T-helper 2 cell treated with Interferon-gamma antibody and Interleukin-4, amounts not matched to agents 100 ng/mL and 5 ng/mL, for 36 hours (primary cell): ENCODE data around the gene SDK1. TPM values are rescaled to one million over a fixed set of nuclear protein-coding genes. Genes with fewer than 3 reads are reported as not detected.

ENCODE experiments used
- intact Hi-C: fragments of 100-400 bp; cut with micrococcal nuclease; formaldehyde crosslinking; loops from one replicate; pipeline ENCODE4 v1.15.1; 2023
- total RNA-seq: library from RNA; stranded (reverse); gene quantifications from 2 replicates; pipeline ENCODE4 v1.2.3, GENCODE V29; 2022

SDK1 gene
- total RNA-seq, 1 donor from 2014 or later, result 0.09 TPM

GRCh38 chr7:3283130-3283704, 17.8 kb upstream of the SDK1 start:
- intact Hi-C loops, result no loop called here

DNA sequence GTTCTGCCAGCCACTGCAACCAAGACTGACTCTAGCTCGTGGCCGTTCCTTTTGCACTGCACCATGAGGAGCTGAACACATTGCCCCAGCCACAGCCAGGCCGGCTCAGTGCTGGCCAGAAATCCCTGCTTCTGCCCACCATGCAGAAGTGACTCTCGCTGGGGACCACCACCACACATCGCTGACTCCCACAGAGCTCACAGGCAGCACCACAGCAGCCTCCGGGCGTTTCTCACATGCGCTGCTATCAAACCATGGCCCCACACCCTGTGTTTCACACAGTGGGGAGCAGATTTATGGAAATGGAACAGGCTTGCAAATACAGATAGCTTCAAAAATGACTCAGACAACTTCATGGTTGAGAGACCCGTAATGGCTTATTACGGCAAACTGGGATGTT, 15.4 kb upstream of the SDK1 start:
- intact Hi-C loops, result no loop called here

DNA sequence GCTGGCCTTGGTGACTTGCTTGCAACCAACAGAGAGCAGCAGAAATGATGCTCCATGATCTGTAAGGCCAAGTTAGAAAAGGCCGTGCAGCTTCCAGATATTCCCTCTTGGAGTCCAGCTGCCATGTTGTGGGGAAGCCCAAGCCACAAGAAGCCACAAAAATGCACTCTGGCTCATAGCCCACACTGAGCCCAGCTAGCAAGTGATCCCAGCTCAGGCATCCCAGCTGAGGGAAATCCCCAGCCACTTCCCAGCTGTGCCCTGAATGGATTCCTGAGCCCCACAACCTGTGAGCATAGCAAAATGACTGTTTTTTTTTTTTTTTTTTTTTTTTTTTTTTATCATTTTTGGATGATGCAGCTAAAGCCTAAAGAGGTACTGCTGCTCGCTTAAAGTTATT, 11.1 kb upstream of the SDK1 start:
- intact Hi-C loops, result no loop called here

DNA sequence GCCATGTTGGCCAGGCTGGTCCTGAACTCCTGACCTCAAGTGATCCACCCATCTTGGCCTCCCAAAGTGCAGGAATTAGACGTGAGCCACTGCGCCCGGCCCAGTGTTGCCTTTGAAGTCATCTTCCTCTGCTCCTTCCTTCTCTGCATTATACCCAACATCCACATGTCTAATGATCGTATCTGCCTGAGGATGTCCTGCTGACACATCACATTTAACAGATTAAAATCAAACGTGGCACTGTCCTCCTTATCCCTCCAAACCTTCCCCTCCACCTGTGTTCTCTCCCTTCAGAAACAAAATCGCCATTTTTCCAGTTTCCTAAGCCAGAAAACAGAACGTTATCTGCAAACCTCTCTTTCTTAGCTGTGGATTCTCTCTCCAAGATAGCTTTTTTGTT, 8.4 kb upstream of the SDK1 start:
- intact Hi-C loops, result no loop called here

- intact Hi-C loops, result no loop called here
Observed at GRCh38 chr7:3294432-3295100, 6.5 kb upstream of the SDK1 start.

DNA sequence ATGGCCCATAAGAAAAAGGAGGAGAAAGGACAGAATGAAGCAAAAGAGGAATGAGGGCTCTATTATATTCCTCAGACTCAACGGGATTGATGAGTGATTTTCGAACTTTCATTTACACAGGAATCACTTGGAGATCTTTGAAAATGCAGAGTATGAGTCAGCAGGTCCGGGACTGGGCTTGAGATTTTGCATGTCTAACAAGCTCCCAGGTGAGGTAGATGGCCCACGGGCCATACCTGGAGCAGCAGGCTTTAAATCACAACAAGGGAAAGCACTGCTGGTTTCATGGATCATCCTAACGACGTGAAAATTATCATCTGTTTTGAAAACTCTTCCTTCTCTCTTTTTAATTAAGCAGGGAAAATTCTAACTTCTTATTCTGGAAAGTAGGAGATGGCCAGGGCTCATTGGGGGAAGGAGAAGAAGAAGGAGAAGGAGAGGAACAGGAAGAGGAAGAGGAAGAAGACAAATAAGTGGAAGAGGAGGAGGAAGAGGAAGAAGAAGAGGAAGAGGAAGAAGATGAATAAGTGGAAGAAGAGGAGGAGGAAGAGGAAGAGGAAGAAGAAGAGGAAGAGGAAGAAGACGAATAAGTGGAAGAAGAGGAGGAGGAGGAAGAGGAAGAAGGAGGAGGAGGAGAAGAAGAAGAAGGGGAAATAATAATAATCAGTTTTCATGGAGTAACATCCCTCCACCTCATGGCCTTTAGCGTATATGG, 3.8 kb upstream of the SDK1 start:
- intact Hi-C loops, result no loop called here

DNA sequence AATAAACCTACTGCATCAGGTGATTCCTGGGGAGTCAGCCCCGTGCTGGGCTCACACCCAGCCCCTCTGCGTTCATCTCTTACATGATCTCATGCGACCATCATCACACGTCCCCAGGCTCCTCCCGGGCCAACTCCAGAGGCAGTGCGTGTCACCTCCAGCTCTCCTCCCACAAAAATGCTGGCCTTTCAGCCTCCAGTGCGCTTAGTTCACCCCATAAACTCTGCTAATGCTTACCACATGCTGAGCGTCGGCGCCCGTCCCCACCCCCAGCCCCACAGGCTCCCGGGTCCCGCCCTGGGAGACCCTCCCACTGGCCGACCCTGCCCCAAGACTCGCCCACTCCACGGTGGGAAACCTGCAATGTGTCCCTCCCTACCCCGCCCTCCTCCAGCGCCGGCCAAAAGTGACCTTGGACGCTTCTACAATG, 816 bp upstream of the SDK1 start:
- intact Hi-C loops, result loop anchor here (2.0 to 5.0 kb wide), 4 partner anchors 162 to 437 kb away; partner anchors contain the start of gene CARD11

GRCh38 chr7:3301449-3301731, 338 bp downstream of the SDK1 start:
- intact Hi-C loops, result loop anchor here (2.0 to 5.0 kb wide), 4 partner anchors 161 to 439 kb away; partner anchors contain the start of gene CARD11

DNA sequence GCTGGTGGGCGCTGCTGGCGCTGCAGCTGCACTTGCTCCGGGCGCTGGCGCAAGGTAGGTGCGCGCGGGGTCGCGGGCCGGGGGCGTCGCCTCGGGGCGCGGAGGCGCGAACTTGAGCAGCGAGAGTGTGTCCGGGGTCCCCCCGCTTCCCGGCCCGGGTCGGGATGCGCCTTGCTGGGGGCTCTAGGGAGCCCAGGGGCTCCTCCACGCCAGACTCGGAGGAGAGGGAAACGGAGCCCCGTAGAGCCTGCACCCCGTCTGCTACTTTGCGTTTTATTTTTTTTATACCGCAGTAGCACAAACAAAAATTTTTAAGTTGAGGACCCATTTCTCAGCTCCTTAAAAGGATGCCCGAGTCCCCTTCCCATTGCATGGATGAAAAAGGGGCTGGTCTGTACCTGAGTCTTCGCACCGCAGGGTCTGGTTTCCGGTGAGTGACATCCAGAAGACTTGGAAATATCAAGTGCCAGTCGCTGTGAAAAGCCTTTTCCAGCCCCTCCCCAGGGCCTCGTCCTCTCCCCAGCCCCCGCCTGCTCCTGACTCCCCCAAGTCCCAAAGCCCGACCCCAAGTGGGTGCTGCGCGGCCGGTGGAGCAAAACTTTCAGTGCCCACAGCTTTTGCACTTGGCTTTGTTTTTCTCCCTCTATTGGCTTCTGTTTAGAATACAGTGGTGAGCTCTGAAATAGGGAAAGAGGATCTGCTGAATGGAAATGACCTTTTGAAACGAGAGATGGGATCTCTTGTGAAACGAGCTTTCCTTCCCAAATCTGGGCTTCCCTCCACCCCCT, 973 bp downstream of the SDK1 start:
- intact Hi-C loops, result loop anchor here (2.0 to 5.0 kb wide), 4 partner anchors 160 to 439 kb away; partner anchors contain the start of gene CARD11

DNA sequence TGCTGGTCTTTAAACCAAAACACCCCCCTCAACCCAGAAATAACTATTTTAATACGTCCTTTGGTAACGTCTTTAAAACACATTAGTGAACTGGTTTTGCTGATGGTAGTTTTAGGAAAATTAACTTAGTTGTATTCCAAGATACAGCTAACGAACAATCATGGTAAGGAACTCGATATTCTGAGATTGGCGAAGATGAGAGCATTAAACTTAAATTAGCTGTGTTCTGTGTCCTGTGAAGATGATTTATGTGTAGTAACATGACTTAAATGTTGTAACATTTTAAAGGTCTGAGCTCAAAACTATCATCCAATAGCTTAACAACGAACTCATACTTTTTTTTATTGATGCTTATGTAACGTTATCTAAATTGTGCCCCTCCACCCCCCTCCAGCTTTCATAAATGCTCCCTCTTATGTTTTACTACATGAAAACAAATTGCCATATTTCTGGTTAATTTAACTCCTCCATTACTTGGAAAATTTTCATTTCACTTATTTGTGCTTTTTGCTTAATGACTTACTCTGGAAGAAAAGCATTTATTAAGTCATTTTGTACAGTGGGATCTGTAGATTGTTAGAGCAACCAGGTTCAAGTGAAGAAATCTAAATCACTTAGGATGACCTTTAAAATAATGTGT, 1.7 kb downstream of the SDK1 start:
- intact Hi-C loops, result loop anchor here (5.0 kb wide), 2 partner anchors 160 to 370 kb away; no protein-coding TSS in a partner anchor

GRCh38 chr7:3304131-3304530, 3.1 kb downstream of the SDK1 start:
- intact Hi-C loops, result loop anchor here (5.0 kb wide), 2 partner anchors 158 to 368 kb away; no protein-coding TSS in a partner anchor

GRCh38 chr7:3307435-3307834, 6.4 kb downstream of the SDK1 start:
- intact Hi-C loops, result no loop called here

DNA sequence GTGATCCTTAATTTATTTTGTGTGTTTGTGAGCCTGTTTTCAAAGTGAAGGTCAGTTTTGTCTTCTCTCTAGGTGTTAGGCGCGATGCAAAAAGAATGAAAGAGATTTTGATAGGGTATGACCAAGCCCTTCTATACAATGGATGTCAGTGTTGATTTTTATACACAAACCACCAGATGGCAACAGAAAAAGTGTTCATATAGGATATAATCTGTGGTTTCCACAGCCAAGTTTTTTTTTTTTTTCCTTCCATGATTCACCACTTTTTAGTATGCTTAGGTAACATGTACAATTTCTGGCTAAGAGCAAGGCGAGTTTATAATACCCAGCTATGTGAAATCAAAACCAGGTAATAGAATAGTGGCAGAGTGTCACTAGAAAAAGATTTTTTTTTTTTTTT, 8.1 kb downstream of the SDK1 start:
- intact Hi-C loops, result no loop called here

DNA sequence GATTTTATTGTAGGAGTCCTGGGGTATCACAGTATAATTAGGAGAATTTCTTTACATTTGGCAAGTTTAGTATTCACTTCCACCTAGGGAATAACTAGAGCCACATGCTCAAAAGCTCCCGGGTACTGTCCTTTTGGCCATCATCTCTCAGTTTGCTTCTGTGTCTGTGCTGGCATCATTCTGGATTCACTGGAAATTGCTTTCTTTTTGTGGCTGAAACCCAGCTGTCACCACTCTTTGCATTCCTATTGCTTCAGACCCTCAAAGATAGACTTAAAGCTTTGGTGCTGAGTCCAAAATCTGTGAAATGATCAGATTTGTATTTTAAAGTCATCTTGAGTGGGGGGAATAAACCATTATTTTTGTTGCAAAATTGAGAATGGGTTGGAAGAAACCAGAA, 8.9 kb downstream of the SDK1 start:
- intact Hi-C loops, result no loop called here

GRCh38 chr7:3310884-3311283, 9.8 kb downstream of the SDK1 start:
- intact Hi-C loops, result no loop called here

GRCh38 chr7:3312583-3312982, 11.5 kb downstream of the SDK1 start:
- intact Hi-C loops, result no loop called here

DNA sequence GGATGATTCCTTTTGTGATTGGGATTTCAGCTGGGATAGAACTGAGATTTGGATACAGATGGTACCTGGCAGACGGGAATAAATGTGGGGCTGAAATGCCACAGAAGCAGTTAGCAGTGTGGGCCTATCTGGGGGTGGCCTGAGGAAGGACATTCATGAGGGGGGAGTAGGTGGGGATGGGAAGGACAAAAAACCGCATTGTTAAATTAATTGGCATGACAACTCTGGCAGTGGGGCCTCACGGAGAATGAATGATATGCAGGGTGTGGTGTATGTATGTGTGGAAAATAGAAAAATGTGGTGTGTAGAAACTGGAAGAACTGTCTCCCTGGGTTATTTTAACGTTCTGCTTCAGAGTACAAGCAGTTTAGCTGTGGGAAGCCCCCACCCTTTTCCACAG, 17.8 kb downstream of the SDK1 start:
- intact Hi-C loops, result no loop called here

GRCh38 chr7:3321206-3321605, 20.2 kb downstream of the SDK1 start:
- intact Hi-C loops, result no loop called here

GRCh38 chr7:3321745-3322144, 20.7 kb downstream of the SDK1 start:
- intact Hi-C loops, result no loop called here

DNA sequence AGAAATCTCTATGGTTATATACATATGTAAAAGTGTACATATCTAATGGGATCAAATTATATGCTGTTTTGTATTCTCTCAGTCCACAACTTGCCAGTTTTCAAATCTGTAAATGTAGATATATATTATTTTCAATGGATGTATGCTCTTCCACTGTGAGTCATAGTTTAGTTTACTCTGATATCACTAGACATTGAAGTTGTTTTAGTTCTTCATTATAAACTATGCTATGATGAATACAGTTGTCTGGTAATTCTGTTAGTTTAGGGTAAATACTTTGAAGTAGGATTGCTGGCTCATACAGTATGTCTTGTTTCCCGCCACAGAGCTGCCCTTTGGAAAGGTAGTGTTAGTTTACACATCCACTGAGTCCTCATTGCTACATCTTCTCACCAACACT, 25.2 kb downstream of the SDK1 start:
- intact Hi-C loops, result no loop called here

- intact Hi-C loops, result no loop called here
Observed at GRCh38 chr7:3327099-3327498, 26.0 kb downstream of the SDK1 start.
